DND-41 (cell line): ENCODE measurements around the gene RSPO1.

ENCODE experiments used
- ATAC-seq: fragments of 200-7000 bp; cut with Tn5 transposase; 3 replicates; pipeline ENCODE4 v1.9.1; 2021; ENCODE audit warnings: low read depth; ENCODE audit not compliant: insufficient read depth
- DNase-seq: peaks from one replicate; pipeline ENCODE4 v3.0.0-alpha.2; 2020
- H2AFZ ChIP-seq: 2 replicates; pipeline ENCODE4 v1.6.0; 2012; ENCODE audit warnings: low read depth, low read length
- H3K27ac ChIP-seq: 2 replicates; pipeline ENCODE4 v1.5.1; 2012; ENCODE audit warnings: low read length, inconsistent platforms
- H3K27me3 ChIP-seq: fragments of 200-600 bp; sonication (generic); 2 replicates; pipeline ENCODE4 v1.6.0; 2012; ENCODE audit warnings: low read length, mild to moderate bottlenecking, inconsistent platforms; ENCODE audit not compliant: insufficient read depth, poor library complexity
- H3K36me3 ChIP-seq: 2 replicates; pipeline ENCODE4 v1.5.1; 2012; ENCODE audit warnings: low read length, inconsistent platforms; ENCODE audit not compliant: insufficient read depth
- H3K4me1 ChIP-seq: 2 replicates; pipeline ENCODE4 v1.5.1; 2012; ENCODE audit warnings: mild to moderate bottlenecking, low read length; ENCODE audit not compliant: insufficient read depth
- H3K4me2 ChIP-seq: 2 replicates; pipeline ENCODE4 v1.6.0; 2012; ENCODE audit warnings: mild to moderate bottlenecking, moderate library complexity, low read length, inconsistent platforms; ENCODE audit not compliant: insufficient read depth
- H3K4me3 ChIP-seq, 2 experiments: fragments of 200-600 bp in 1 of 2; shearing (Covaris generic) in 1 of 2; 2 replicates each; pipeline ENCODE4 v1.5.1; 2012 to 2016; ENCODE audit warnings: inconsistent platforms in 2 of 2, low read length in 2 of 2, mild to moderate bottlenecking in 2 of 2, low read depth in 1 of 2, moderate library complexity in 1 of 2
- H3K79me2 ChIP-seq: 2 replicates; pipeline ENCODE4 v1.6.0; 2012; ENCODE audit warnings: low read length, inconsistent platforms; ENCODE audit not compliant: insufficient read depth
- H3K9ac ChIP-seq: 2 replicates; pipeline ENCODE4 v1.6.0; 2012; ENCODE audit warnings: low read depth, mild to moderate bottlenecking, inconsistent platforms, low read length, moderate library complexity
- H3K9me3 ChIP-seq: 2 replicates; pipeline ENCODE4 v1.5.1; 2012; ENCODE audit warnings: low read length, moderate library complexity, mild to moderate bottlenecking, inconsistent platforms; ENCODE audit not compliant: insufficient read depth, severe bottlenecking
- H4K20me1 ChIP-seq: 2 replicates; pipeline ENCODE4 v1.6.0; 2012; ENCODE audit warnings: low read length; ENCODE audit not compliant: insufficient read depth
- EZH2 ChIP-seq: IDR thresholded peaks from 3 replicates; pipeline ENCODE4 v1.6.1; 2012; ENCODE audit warnings: borderline replicate concordance, low read depth, mild to moderate bottlenecking, moderate library complexity, low read length, inconsistent platforms; ENCODE audit not compliant: severe bottlenecking
- TF ChIP-seq, protein P1 (sequence below): IDR thresholded peaks from 2 replicates; pipeline ENCODE4 v1.5.1; 2012; ENCODE audit warnings: borderline replicate concordance, low read length, moderate library complexity, mild to moderate bottlenecking; ENCODE audit not compliant: poor library complexity, severe bottlenecking; ENCODE audit errors: extremely low read depth

Gene RSPO1

DNA sequence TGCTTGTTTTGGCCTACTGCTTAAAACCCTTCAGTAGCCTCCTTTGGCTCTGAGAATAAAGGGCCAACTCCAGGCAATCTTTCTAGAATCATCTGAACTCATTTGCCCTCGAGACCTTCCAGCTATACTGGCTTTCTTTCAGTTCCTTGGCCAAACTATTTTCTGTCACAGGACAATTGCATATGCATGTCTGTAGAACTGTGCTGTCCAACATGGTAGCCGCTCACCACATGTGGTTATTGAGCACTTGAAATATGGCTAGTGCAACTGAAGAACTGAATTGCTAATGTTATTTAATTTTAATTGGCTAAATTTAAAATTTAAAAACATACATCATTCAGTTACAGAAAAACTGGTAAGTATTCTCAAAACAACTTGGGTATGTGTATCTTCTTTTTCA, 24.7 kb downstream of the RSPO1 start:
- Histone ChIP-seq H2AFZ (no peak overlapping the region), H3K4me3 (no peak overlapping the region), H4K20me1 (peaks cover 3% of the 10 kb centered on the region; the same call in 1 of the 2 replicates), H3K27ac (no peak overlapping the region), H3K9ac (no peak overlapping the region), H3K27me3 (peaks cover 50% of the 10 kb centered on the region), H3K4me2 (no peak overlapping the region), H3K9me3 (no peaks in the 10 kb centered on the region), H3K79me2 (no peaks in the 10 kb centered on the region), H3K36me3 (no peaks in the 10 kb centered on the region), H3K4me1 (no peaks in the 10 kb centered on the region)
- ATAC-seq (no peak), DNase-seq (no peak)
- TF ChIP-seq, protein P1, sequence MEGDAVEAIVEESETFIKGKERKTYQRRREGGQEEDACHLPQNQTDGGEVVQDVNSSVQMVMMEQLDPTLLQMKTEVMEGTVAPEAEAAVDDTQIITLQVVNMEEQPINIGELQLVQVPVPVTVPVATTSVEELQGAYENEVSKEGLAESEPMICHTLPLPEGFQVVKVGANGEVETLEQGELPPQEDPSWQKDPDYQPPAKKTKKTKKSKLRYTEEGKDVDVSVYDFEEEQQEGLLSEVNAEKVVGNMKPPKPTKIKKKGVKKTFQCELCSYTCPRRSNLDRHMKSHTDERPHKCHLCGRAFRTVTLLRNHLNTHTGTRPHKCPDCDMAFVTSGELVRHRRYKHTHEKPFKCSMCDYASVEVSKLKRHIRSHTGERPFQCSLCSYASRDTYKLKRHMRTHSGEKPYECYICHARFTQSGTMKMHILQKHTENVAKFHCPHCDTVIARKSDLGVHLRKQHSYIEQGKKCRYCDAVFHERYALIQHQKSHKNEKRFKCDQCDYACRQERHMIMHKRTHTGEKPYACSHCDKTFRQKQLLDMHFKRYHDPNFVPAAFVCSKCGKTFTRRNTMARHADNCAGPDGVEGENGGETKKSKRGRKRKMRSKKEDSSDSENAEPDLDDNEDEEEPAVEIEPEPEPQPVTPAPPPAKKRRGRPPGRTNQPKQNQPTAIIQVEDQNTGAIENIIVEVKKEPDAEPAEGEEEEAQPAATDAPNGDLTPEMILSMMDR: no peak
- no peak for TF ChIP-seq EZH2

DNA sequence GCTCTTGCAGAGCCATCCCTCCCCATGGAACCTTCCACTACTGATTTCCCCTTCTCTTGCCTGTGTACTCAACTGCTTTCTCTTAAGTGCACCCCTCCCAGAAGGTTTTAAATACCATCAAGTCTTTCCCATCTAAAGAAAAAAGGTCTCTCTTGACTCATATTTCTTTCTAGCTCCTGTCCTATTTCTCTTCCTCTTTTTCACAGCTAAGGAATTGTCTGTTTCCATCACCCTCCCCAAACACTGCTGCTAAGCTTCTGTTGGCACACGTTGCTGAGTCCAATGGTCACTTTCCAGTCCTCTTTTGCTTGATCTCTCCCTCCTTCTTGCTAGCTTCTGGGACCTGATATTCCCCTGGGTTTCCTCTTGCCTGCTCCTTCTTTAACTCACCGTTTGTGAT, 25.7 kb downstream of the RSPO1 start:
- no peak overlapping the region for H3K4me2 ChIP-seq
- no peaks in the 10 kb centered on the region for H3K9me3 ChIP-seq
- no peak overlapping the region for H3K27ac ChIP-seq
- no peak for ATAC-seq
- no peaks in the 10 kb centered on the region for H3K79me2 ChIP-seq
- TF ChIP-seq, protein P1: no peak
- no peak for TF ChIP-seq EZH2
- no peak for DNase-seq
- H4K20me1 ChIP-seq: peaks cover 3% of the 10 kb centered on the region; the same call in 1 of the 2 replicates
- no peak overlapping the region for H2AFZ ChIP-seq
- H3K27me3 ChIP-seq: peaks cover 50% of the 10 kb centered on the region
- H3K4me1 ChIP-seq: no peaks in the 10 kb centered on the region
- no peaks in the 10 kb centered on the region for H3K36me3 ChIP-seq
- no peak overlapping the region for H3K9ac ChIP-seq
- no peak overlapping the region for H3K4me3 ChIP-seq

GRCh38 chr1:37606481-37607263, 28.0 kb downstream of the RSPO1 start:
- ATAC-seq (no peak), DNase-seq (no peak)
- H3K79me2 ChIP-seq: no peaks in the 10 kb centered on the region
- H3K27me3 ChIP-seq: peaks cover 54% of the 10 kb centered on the region
- TF ChIP-seq, protein P1: no peak
- no peak for TF ChIP-seq EZH2
- no peak overlapping the region for H2AFZ ChIP-seq
- H3K9ac ChIP-seq: no peak overlapping the region
- H3K27ac ChIP-seq: no peak overlapping the region
- H3K9me3 ChIP-seq: no peaks in the 10 kb centered on the region
- H3K4me3 ChIP-seq: no peak overlapping the region
- H4K20me1 ChIP-seq: no peaks in the 10 kb centered on the region
- no peak overlapping the region for H3K4me2 ChIP-seq
- no peaks in the 10 kb centered on the region for H3K4me1 ChIP-seq
- H3K36me3 ChIP-seq: no peaks in the 10 kb centered on the region
